WTC11 (cell line): Measurements from ENCODE around the gene NHS. TPM values are rescaled to one million over a fixed set of nuclear protein-coding genes. Genes with fewer than 3 reads are reported as not detected.

ENCODE experiments used
- ATAC-seq: fragments of 200-7000 bp; cut with Tn5 transposase; 2 replicates; pipeline ENCODE4 v1.10.0; 2021; ENCODE audit warnings: mild to moderate bottlenecking, moderate library complexity
- CTCF ChIA-PET: fragments of 300-600 bp; sonication (Branson Sonifier 250); formaldehyde crosslinking; loops from one replicate; lab custom pipeline; 2021; ENCODE audit warnings: antibody characterized with exemption; lab: Charles Lee
- POLR2A ChIA-PET: fragments of 350-600 bp; sonication (Branson Sonifier 250); formaldehyde crosslinking; loops from one replicate; lab custom pipeline; 2021; ENCODE audit warnings: antibody characterized with exemption; lab: Charles Lee
- DNase-seq: peaks from one replicate; pipeline ENCODE4 v3.0.0; 2021; ENCODE audit warnings: low spot score
- H3K27ac Mint-ChIP-seq: 2 replicates; pipeline ENCODE4 v1.8.0; 2021; ENCODE audit warnings: mixed read lengths
- H3K27me3 Mint-ChIP-seq: 2 replicates; pipeline ENCODE4 v1.8.0; 2021; ENCODE audit warnings: low read depth, mild to moderate bottlenecking, moderate library complexity, mixed read lengths
- H3K36me3 Mint-ChIP-seq: 2 replicates; pipeline ENCODE4 v1.8.0; 2021; ENCODE audit warnings: mixed read lengths
- H3K4me1 Mint-ChIP-seq: 2 replicates; pipeline ENCODE4 v1.8.0; 2022; ENCODE audit warnings: mixed read lengths
- H3K4me3 Mint-ChIP-seq: 2 replicates; pipeline ENCODE4 v1.8.0; 2021; ENCODE audit warnings: mild to moderate bottlenecking, moderate library complexity, mixed read lengths
- H3K9me3 Mint-ChIP-seq: 2 replicates; pipeline ENCODE4 v1.8.0; 2021; ENCODE audit warnings: mixed read lengths
- CREM ChIP-seq: sonication (generic); formaldehyde crosslinking; IDR thresholded peaks from 2 replicates; pipeline ENCODE4 v1.8.1; 2022; ENCODE audit warnings: mild to moderate bottlenecking, missing genetic modification reagents, moderate library complexity
- ELF4 ChIP-seq: sonication (generic); formaldehyde crosslinking; IDR thresholded peaks from 2 replicates; pipeline ENCODE4 v1.8.1; 2022; ENCODE audit warnings: low read depth, mild to moderate bottlenecking, moderate library complexity, missing genetic modification reagents
- HMGA2 ChIP-seq: fragments of 250-450 bp; sonication (Bioruptor Pico); IDR thresholded peaks from 2 replicates; pipeline ENCODE4 v1.4.0; 2021; ENCODE audit warnings: mild to moderate bottlenecking, moderate library complexity
- IRF2 ChIP-seq: sonication (generic); formaldehyde crosslinking; IDR thresholded peaks from 2 replicates; pipeline ENCODE4 v1.8.0; 2022; ENCODE audit warnings: low read depth, missing genetic modification reagents, borderline replicate concordance
- NFATC4 ChIP-seq: fragments of 250-450 bp; sonication (Bioruptor Pico); IDR thresholded peaks from 2 replicates; pipeline ENCODE4 v1.9.0; 2021; ENCODE audit warnings: mild to moderate bottlenecking
- NR2C2 ChIP-seq: sonication (generic); formaldehyde crosslinking; IDR thresholded peaks from 2 replicates; pipeline ENCODE4 v1.8.0; 2022; ENCODE audit warnings: mild to moderate bottlenecking, missing genetic modification reagents
- TEAD4 ChIP-seq: sonication (generic); formaldehyde crosslinking; IDR thresholded peaks from 2 replicates; pipeline ENCODE4 v1.8.0; 2022; ENCODE audit warnings: mild to moderate bottlenecking, missing genetic modification reagents
- ZNF423 ChIP-seq: fragments of 250-450 bp; sonication (Bioruptor Pico); IDR thresholded peaks from 2 replicates; pipeline ENCODE4 v2.1.2; 2022; ENCODE audit warnings: mild to moderate bottlenecking, moderate library complexity
- total RNA-seq: library from RNA; stranded (reverse); gene quantifications from 3 replicates; pipeline ENCODE4 v1.2.3, GENCODE V29; 2021
- TF ChIP-seq, protein P1 (sequence below): sonication (generic); formaldehyde crosslinking; IDR thresholded peaks from 2 replicates; pipeline ENCODE4 v1.8.0; 2023; ENCODE audit warnings: missing genetic modification reagents, mild to moderate bottlenecking, borderline replicate concordance
- TF ChIP-seq, protein P2 (sequence below): sonication (generic); formaldehyde crosslinking; IDR thresholded peaks from 2 replicates; pipeline ENCODE4 v1.8.0; 2023; ENCODE audit warnings: mild to moderate bottlenecking, missing genetic modification reagents
- TF ChIP-seq, protein P3 (sequence below): sonication (generic); formaldehyde crosslinking; IDR thresholded peaks from 2 replicates; pipeline ENCODE4 v1.8.1; 2022; ENCODE audit warnings: mild to moderate bottlenecking, missing genetic modification reagents, moderate library complexity, borderline replicate concordance
- TF ChIP-seq, protein P4 (sequence below): sonication (generic); formaldehyde crosslinking; IDR thresholded peaks from 2 replicates; pipeline ENCODE4 v1.8.0; 2022; ENCODE audit warnings: mild to moderate bottlenecking, missing genetic modification reagents
- TF ChIP-seq, protein P5 (sequence below): sonication (generic); formaldehyde crosslinking; IDR thresholded peaks from 2 replicates; pipeline ENCODE4 v1.8.1; 2023; ENCODE audit warnings: mild to moderate bottlenecking, missing genetic modification reagents
- TF ChIP-seq, protein P6 (sequence below): sonication (generic); formaldehyde crosslinking; conservative IDR thresholded peaks from 2 replicates; pipeline ENCODE4 v1.8.1; 2023; ENCODE audit warnings: mild to moderate bottlenecking, low read depth, missing genetic modification reagents, moderate library complexity

The NHS gene
- total RNA-seq, 1 experiment from 2014 or later, result 5.8 TPM

DNA sequence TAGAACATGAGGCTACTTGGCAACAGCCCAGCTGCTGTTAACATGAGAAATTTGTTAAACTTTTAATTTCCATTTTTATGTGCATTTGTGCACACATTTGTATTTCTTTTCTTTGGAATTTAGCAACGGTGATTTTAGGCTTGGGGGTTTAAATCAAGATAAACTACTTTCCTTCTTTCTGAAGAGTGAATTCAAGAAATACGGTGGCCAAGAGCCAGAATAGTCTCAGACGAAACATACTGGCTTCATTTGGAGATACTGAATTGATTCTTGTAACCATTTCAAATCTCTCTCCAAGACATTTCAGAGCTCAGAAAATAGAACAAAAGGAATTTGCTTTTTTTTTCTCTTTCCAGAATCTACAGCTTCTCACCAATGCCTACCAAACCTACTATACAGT is 228.2 kb downstream of the NHS start:
- CTCF ChIA-PET, result interaction anchor here (0.6 kb wide), 1 partner anchor 478 kb away, joined by 5 read pairs; no protein-coding TSS in a partner anchor
- H3K36me3 Mint-ChIP-seq, result no peaks in the 10 kb centered on the region
- H3K4me3 Mint-ChIP-seq, result no peak overlapping the region

DNA sequence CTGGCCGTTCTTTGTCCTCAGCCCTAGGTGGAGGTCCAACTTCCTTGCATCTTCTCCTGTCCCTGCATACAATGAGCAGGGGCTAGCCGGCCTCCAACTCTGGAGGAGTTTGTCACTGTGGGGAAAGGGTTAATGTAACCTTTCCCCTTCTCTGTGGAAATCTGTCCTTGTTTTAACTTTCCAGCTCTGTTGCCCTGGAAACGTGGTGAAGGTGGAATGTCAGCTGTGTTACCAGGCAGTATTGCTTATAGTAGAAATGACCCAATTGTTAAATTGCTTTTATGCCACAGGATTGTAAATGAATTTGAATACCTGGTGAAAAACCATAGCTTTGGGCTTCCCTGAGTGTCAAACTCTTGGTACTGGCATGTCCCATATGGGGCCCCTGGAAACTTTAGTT is 230.7 kb downstream of the NHS start:
- H3K27me3 Mint-ChIP-seq, result peaks cover 38% of the 10 kb centered on the region
- no peak overlapping the region for H3K27ac Mint-ChIP-seq
- CTCF ChIA-PET, result no interaction called here
- no peak overlapping the region for H3K4me3 Mint-ChIP-seq
- no peak for TF ChIP-seq IRF2
- TF ChIP-seq, protein P1, sequence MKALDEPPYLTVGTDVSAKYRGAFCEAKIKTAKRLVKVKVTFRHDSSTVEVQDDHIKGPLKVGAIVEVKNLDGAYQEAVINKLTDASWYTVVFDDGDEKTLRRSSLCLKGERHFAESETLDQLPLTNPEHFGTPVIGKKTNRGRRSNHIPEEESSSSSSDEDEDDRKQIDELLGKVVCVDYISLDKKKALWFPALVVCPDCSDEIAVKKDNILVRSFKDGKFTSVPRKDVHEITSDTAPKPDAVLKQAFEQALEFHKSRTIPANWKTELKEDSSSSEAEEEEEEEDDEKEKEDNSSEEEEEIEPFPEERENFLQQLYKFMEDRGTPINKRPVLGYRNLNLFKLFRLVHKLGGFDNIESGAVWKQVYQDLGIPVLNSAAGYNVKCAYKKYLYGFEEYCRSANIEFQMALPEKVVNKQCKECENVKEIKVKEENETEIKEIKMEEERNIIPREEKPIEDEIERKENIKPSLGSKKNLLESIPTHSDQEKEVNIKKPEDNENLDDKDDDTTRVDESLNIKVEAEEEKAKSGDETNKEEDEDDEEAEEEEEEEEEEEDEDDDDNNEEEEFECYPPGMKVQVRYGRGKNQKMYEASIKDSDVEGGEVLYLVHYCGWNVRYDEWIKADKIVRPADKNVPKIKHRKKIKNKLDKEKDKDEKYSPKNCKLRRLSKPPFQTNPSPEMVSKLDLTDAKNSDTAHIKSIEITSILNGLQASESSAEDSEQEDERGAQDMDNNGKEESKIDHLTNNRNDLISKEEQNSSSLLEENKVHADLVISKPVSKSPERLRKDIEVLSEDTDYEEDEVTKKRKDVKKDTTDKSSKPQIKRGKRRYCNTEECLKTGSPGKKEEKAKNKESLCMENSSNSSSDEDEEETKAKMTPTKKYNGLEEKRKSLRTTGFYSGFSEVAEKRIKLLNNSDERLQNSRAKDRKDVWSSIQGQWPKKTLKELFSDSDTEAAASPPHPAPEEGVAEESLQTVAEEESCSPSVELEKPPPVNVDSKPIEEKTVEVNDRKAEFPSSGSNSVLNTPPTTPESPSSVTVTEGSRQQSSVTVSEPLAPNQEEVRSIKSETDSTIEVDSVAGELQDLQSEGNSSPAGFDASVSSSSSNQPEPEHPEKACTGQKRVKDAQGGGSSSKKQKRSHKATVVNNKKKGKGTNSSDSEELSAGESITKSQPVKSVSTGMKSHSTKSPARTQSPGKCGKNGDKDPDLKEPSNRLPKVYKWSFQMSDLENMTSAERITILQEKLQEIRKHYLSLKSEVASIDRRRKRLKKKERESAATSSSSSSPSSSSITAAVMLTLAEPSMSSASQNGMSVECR (CRISPR knock-in tag), result no peak
- no peak for TF ChIP-seq CREM (CRISPR knock-in tag)
- TF ChIP-seq TEAD4 (CRISPR knock-in tag), result no peak
- TF ChIP-seq, protein P2, sequence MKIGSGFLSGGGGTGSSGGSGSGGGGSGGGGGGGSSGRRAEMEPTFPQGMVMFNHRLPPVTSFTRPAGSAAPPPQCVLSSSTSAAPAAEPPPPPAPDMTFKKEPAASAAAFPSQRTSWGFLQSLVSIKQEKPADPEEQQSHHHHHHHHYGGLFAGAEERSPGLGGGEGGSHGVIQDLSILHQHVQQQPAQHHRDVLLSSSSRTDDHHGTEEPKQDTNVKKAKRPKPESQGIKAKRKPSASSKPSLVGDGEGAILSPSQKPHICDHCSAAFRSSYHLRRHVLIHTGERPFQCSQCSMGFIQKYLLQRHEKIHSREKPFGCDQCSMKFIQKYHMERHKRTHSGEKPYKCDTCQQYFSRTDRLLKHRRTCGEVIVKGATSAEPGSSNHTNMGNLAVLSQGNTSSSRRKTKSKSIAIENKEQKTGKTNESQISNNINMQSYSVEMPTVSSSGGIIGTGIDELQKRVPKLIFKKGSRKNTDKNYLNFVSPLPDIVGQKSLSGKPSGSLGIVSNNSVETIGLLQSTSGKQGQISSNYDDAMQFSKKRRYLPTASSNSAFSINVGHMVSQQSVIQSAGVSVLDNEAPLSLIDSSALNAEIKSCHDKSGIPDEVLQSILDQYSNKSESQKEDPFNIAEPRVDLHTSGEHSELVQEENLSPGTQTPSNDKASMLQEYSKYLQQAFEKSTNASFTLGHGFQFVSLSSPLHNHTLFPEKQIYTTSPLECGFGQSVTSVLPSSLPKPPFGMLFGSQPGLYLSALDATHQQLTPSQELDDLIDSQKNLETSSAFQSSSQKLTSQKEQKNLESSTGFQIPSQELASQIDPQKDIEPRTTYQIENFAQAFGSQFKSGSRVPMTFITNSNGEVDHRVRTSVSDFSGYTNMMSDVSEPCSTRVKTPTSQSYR (CRISPR knock-in tag), result no peak
- TF ChIP-seq ELF4 (CRISPR knock-in tag), result no peak
- no peak for TF ChIP-seq HMGA2 (CRISPR knock-in tag)
- TF ChIP-seq, all 79 proteins: peak for 0
- no peak for DNase-seq
- Mint-ChIP-seq H3K9me3 (no peaks in the 10 kb centered on the region), H3K36me3 (no peaks in the 10 kb centered on the region), H3K4me1 (peaks cover 22% of the 10 kb centered on the region)
- no peak for ATAC-seq
- POLR2A ChIA-PET, result no interaction called here

More for the DNA sequence above, 228.2 kb downstream of the NHS start:
- Mint-ChIP-seq H3K4me1 (peaks cover 30% of the 10 kb centered on the region), H3K9me3 (no peaks in the 10 kb centered on the region), H3K27me3 (peaks cover 45% of the 10 kb centered on the region), H3K27ac (no peak overlapping the region)
- no peak for DNase-seq
- ATAC-seq, result no peak
- POLR2A ChIA-PET, result no interaction called here
- TF ChIP-seq ZNF423 (no peak), HMGA2 (CRISPR knock-in tag) (no peak)
- TF ChIP-seq, protein P3, sequence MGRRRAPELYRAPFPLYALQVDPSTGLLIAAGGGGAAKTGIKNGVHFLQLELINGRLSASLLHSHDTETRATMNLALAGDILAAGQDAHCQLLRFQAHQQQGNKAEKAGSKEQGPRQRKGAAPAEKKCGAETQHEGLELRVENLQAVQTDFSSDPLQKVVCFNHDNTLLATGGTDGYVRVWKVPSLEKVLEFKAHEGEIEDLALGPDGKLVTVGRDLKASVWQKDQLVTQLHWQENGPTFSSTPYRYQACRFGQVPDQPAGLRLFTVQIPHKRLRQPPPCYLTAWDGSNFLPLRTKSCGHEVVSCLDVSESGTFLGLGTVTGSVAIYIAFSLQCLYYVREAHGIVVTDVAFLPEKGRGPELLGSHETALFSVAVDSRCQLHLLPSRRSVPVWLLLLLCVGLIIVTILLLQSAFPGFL, result no peak
- TF ChIP-seq, all 79 proteins: peak for 0

DNA sequence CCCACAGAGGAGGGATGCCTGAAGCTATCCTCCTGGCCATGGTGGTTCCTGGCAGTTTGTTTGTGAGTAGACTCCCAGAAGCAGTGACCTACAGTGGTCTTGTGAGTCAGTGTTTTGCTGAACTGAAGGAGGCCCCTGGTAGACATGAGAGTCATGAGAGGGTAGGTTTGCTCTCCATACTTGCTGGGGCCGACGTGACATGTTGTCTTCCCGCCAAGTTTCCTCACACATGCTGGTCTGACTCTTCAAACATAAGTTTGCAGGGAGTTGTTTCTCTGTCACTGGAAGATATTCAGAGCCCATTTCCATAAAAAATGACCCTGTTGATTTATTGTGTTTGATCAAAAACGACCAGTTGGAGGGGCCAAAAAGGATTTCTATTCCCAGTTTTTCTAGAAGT is 231.2 kb downstream of the NHS start:
- peaks cover 33% of the 10 kb centered on the region for H3K27me3 Mint-ChIP-seq
- no peak for ATAC-seq
- no peaks in the 10 kb centered on the region for H3K9me3 Mint-ChIP-seq
- H3K4me3 Mint-ChIP-seq, result no peak overlapping the region
- POLR2A ChIA-PET, result no interaction called here
- H3K27ac Mint-ChIP-seq, result no peak overlapping the region
- CTCF ChIA-PET, result no interaction called here
- TF ChIP-seq, protein P4, sequence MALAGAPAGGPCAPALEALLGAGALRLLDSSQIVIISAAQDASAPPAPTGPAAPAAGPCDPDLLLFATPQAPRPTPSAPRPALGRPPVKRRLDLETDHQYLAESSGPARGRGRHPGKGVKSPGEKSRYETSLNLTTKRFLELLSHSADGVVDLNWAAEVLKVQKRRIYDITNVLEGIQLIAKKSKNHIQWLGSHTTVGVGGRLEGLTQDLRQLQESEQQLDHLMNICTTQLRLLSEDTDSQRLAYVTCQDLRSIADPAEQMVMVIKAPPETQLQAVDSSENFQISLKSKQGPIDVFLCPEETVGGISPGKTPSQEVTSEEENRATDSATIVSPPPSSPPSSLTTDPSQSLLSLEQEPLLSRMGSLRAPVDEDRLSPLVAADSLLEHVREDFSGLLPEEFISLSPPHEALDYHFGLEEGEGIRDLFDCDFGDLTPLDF (CRISPR knock-in tag), result no peak
- TF ChIP-seq NFATC4 (no peak), NR2C2 (CRISPR knock-in tag) (no peak)
- TF ChIP-seq, protein P5, sequence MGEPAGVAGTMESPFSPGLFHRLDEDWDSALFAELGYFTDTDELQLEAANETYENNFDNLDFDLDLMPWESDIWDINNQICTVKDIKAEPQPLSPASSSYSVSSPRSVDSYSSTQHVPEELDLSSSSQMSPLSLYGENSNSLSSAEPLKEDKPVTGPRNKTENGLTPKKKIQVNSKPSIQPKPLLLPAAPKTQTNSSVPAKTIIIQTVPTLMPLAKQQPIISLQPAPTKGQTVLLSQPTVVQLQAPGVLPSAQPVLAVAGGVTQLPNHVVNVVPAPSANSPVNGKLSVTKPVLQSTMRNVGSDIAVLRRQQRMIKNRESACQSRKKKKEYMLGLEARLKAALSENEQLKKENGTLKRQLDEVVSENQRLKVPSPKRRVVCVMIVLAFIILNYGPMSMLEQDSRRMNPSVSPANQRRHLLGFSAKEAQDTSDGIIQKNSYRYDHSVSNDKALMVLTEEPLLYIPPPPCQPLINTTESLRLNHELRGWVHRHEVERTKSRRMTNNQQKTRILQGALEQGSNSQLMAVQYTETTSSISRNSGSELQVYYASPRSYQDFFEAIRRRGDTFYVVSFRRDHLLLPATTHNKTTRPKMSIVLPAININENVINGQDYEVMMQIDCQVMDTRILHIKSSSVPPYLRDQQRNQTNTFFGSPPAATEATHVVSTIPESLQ (CRISPR knock-in tag), result no peak
- TF ChIP-seq, protein P6, sequence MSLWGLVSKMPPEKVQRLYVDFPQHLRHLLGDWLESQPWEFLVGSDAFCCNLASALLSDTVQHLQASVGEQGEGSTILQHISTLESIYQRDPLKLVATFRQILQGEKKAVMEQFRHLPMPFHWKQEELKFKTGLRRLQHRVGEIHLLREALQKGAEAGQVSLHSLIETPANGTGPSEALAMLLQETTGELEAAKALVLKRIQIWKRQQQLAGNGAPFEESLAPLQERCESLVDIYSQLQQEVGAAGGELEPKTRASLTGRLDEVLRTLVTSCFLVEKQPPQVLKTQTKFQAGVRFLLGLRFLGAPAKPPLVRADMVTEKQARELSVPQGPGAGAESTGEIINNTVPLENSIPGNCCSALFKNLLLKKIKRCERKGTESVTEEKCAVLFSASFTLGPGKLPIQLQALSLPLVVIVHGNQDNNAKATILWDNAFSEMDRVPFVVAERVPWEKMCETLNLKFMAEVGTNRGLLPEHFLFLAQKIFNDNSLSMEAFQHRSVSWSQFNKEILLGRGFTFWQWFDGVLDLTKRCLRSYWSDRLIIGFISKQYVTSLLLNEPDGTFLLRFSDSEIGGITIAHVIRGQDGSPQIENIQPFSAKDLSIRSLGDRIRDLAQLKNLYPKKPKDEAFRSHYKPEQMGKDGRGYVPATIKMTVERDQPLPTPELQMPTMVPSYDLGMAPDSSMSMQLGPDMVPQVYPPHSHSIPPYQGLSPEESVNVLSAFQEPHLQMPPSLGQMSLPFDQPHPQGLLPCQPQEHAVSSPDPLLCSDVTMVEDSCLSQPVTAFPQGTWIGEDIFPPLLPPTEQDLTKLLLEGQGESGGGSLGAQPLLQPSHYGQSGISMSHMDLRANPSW (CRISPR knock-in tag), result no peak
- TF ChIP-seq, all 79 proteins: peak for 0
- Mint-ChIP-seq H3K36me3 (no peaks in the 10 kb centered on the region), H3K4me1 (peaks cover 17% of the 10 kb centered on the region)
- no peak for DNase-seq
